Uterus (tissue), 2 donors: Measurements from ENCODE around the gene PRRG3.

Experiments
- CTCF ChIP-seq, 4 experiments: fragments of 200-600 bp in 2 of 4; fragments of 450-650 bp in 2 of 4; sonication (generic) in 2 of 4; IDR thresholded peaks; one replicate each; pipeline ENCODE4 v1.5.1; 2016 to 2019; ENCODE audit warnings: antibody characterized with exemption in 4 of 4, mild to moderate bottlenecking in 2 of 4, moderate library complexity in 1 of 4
- POLR2A ChIP-seq, 2 donors: fragments of 450-650 bp; IDR thresholded peaks; one replicate each; pipeline ENCODE4 v1.6.1; 2016; ENCODE audit warnings: antibody characterized with exemption in 2 of 2, mild to moderate bottlenecking in 1 of 2, moderate library complexity in 1 of 2

GRCh38 chrX:151687635-151688034, 7.6 kb upstream of the PRRG3 start:
- TF ChIP-seq CTCF (IDR thresholded peaks at IDR 0.05) (no peak), POLR2A (IDR thresholded peaks at IDR 0.05) (no peak)
